Stimulated activated naive CD8-positive, alpha-beta T cell treated with anti-CD3 and anti-CD28 coated beads, Interleukin-15, amount 100 ng/mL, for 72 hours (primary cell): Measurements from ENCODE around the gene PSENEN.
A peak's percentile ranks its signal among the peaks of the same experiment; 100 is the strongest.

Experiments
- ATAC-seq: fragments of 150-1000 bp; cut with Tn5 transposase; 2 replicates; pipeline ENCODE4 v1.10.0; 2021; ENCODE audit warnings: mild to moderate bottlenecking, moderate library complexity
- DNase-seq, 2 donors: peaks; one replicate each; pipeline ENCODE4 v3.0.0; 2021 to 2022
- H3K27ac Mint-ChIP-seq, 2 donors: one replicate each; pipeline ENCODE4 v1.8.0; 2022; ENCODE audit warnings: mild to moderate bottlenecking in 2 of 2, mixed read lengths in 2 of 2, moderate library complexity in 2 of 2
- H3K27me3 Mint-ChIP-seq: one replicate; pipeline ENCODE4 v1.8.0; 2022; ENCODE audit warnings: mixed read lengths
- H3K4me1 Mint-ChIP-seq: one replicate; pipeline ENCODE4 v1.8.0; 2022; ENCODE audit warnings: mild to moderate bottlenecking, mixed read lengths
- H3K4me3 Mint-ChIP-seq, 2 donors: one replicate each; pipeline ENCODE4 v1.8.0; 2022; ENCODE audit warnings: mild to moderate bottlenecking in 2 of 2, mixed read lengths in 2 of 2, moderate library complexity in 1 of 2
- H3K9me3 Mint-ChIP-seq, 2 donors: one replicate each; pipeline ENCODE4 v1.8.0; 2022; ENCODE audit warnings: mixed read lengths in 2 of 2

The PSENEN gene

DNA sequence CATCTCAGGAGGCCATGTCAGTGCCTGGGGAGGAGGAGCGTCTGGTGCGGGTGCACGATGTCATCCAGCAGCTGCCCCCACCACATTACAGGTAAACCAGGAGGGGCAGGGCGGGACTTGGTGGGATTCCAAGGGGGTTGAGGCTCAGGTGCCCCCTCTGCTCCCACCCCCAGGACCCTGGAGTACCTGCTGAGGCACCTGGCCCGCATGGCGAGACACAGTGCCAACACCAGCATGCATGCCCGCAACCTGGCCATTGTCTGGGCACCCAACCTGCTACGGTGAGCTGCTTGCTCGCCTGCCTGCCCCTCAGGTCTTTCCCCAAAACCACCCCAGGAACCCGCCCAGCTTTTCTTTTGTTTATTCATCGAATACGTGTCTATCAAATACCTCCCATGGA, 37.1 kb downstream of the PSENEN start:
- H3K4me3 Mint-ChIP-seq: no peak overlapping the region
- no peaks in the 10 kb centered on the region for H3K9me3 Mint-ChIP-seq
- H3K27me3 Mint-ChIP-seq: no peaks in the 10 kb centered on the region
- DNase-seq (no peak), ATAC-seq (no peak)
- peak overlapping the region in 1 of 2 donors; percentile 43 for H3K27ac Mint-ChIP-seq
- H3K4me1 Mint-ChIP-seq: no peaks in the 10 kb centered on the region

DNA sequence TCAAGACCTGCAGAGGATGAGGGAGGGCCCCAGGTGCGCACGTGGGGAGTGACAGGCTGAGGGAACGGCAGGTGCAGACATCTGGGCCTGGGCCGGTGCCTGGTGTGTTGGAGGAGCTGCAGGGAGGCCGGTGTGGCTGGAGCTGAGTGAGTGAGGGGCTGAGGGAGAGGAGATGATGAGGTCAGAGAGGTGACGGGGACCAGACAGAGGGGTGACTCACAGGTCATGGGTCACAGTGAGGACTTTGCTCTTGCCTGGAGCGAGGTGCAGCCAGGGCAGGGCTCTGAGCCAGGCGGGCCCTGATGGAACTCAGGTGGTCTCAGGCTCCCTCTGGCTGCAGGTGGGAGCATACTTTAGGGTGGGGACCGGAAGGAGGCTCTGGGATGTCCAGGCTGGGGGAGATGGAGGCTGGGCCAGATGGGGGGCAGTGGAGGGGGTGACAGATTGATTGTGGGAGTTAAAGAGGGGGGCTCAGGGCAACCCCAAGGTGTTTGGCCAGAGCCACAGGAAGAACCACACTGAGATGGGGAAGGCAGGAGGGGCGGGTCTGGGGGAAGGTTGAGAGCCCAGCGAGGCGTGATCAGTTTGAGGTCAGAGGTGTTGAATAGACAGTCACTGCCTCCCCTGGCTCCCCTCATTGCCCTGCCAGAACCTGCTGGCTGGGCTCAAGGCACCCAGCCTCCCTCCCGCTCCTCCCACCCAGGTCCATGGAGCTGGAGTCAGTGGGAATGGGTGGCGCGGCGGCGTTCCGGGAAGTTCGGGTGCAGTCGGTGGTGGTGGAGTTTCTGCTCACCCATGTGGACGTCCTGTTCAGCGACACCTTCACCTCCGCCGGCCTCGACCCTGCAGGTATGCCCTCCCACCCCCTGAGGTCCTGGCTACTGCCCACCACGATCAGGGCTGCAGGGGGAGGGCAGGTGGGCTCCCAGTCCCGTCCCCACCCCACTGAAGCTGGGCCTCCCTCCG, 38.3 kb downstream of the PSENEN start:
- Mint-ChIP-seq H3K9me3 (no peaks in the 10 kb centered on the region), H3K27me3 (no peaks in the 10 kb centered on the region)
- ATAC-seq: peak; percentile 2

GRCh38 chr19:35784503-35785338, 39.3 kb downstream of the PSENEN start:
- H3K27ac Mint-ChIP-seq: no peak overlapping the region
- H3K9me3 Mint-ChIP-seq: no peaks in the 10 kb centered on the region
- H3K4me1 Mint-ChIP-seq: no peaks in the 10 kb centered on the region
- no peaks in the 10 kb centered on the region for H3K27me3 Mint-ChIP-seq
- ATAC-seq (no peak), DNase-seq (no peak)
- H3K4me3 Mint-ChIP-seq: no peak overlapping the region

More for the DNA sequence above, 38.3 kb downstream of the PSENEN start:
- DNase-seq: no peak
- no peak overlapping the region for H3K4me3 Mint-ChIP-seq
- no peak overlapping the region for H3K27ac Mint-ChIP-seq
- no peaks in the 10 kb centered on the region for H3K4me1 Mint-ChIP-seq

- Mint-ChIP-seq H3K27ac (no peak overlapping the region), H3K4me3 (no peak overlapping the region), H3K9me3 (no peaks in the 10 kb centered on the region), H3K27me3 (no peaks in the 10 kb centered on the region), H3K4me1 (no peaks in the 10 kb centered on the region)
- no peak for DNase-seq
- ATAC-seq: no peak
Measured at GRCh38 chr19:35785339-35785627, 39.8 kb downstream of the PSENEN start.

DNA sequence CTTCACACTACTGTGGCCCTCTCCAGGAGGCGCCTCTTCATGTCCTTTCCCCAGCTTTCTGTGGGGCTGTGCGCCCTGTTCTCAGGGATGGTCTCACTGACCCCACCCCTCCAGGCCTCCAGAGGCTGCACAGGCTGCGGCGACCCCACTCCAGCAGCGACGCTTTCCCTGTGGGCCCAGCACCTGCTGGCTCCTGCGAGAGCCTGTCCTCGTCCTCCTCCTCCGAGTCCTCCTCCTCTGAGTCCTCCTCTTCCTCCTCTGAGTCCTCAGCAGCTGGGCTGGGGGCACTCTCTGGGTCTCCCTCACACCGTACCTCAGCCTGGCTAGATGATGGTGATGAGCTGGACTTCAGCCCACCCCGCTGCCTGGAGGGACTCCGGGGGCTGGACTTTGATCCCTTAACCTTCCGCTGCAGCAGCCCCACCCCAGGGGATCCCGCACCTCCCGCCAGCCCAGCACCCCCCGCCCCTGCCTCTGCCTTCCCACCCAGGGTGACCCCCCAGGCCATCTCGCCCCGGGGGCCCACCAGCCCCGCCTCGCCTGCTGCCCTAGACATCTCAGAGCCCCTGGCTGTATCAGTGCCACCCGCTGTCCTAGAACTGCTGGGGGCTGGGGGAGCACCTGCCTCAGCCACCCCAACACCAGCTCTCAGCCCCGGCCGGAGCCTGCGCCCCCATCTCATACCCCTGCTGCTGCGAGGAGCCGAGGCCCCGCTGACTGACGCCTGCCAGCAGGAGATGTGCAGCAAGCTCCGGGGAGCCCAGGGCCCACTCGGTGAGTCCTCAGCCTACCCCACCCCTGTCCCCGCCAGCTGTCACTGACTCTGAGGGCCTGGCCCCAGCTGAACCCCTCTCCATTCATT, 41.1 kb downstream of the PSENEN start:
- Mint-ChIP-seq H3K27me3 (no peaks in the 10 kb centered on the region), H3K9me3 (no peaks in the 10 kb centered on the region), H3K4me3 (no peak overlapping the region), H3K27ac (no peak overlapping the region), H3K4me1 (no peaks in the 10 kb centered on the region)
- DNase-seq: no peak
- peak; percentile 29 for ATAC-seq

- DNase-seq (no peak), ATAC-seq (no peak)
- Mint-ChIP-seq H3K27me3 (no peaks in the 10 kb centered on the region), H3K27ac (no peak overlapping the region), H3K9me3 (no peaks in the 10 kb centered on the region), H3K4me3 (no peak overlapping the region), H3K4me1 (no peaks in the 10 kb centered on the region)
Measured at GRCh38 chr19:35787227-35787799, 41.9 kb downstream of the PSENEN start.

GRCh38 chr19:35788205-35788960, 42.9 kb downstream of the PSENEN start:
- Mint-ChIP-seq H3K4me1 (no peaks in the 10 kb centered on the region), H3K9me3 (no peaks in the 10 kb centered on the region), H3K4me3 (no peak overlapping the region), H3K27ac (no peak overlapping the region), H3K27me3 (no peaks in the 10 kb centered on the region)
- ATAC-seq (no peak), DNase-seq (no peak)

DNA sequence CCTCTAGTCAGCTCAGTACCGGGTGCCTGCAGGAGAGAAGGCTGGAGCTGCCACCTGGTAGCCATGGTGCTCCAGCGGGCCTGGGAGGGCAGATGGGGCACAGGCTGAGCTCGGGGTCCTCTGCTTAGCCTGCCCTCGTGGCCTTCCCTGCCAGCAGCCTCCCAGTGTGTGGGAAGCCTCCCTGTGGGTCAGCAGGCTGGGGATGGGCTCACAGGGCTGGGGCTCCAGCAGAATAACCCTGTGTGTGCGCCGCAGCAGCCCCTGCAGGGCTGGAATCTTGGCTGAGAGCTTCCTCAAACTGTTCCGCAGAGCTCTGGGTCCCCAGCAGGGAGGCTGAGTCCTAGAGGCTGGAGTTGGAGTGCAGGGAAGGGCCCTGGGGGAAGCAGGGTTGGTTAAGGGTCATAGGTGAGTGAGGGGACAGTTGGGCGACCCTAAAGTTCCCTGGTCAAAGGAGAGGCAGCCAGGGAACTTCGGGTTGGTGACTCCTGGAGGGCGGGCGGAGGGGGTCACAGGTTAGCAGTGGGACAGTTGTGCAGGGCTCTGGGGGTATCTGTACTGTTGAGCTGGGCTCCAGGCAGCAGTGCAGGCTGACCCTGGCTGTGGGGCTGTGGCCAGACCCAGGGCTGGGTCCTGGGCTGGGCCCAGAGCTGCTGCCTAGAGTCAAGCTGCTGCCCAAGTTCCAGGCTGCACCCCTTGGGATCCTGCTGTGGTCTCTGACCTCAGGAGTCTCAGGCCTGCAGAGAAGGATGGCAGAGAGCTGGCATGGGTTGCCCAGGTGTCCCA, 43.9 kb downstream of the PSENEN start:
- peak overlapping the region in 1 of 2 donors; percentile 85 for H3K27ac Mint-ChIP-seq
- no peaks in the 10 kb centered on the region for H3K9me3 Mint-ChIP-seq
- DNase-seq (no peak), ATAC-seq (no peak)
- H3K27me3 Mint-ChIP-seq: peaks cover 8% of the 10 kb centered on the region
- no peak overlapping the region for H3K4me3 Mint-ChIP-seq
- H3K4me1 Mint-ChIP-seq: no peaks in the 10 kb centered on the region

DNA sequence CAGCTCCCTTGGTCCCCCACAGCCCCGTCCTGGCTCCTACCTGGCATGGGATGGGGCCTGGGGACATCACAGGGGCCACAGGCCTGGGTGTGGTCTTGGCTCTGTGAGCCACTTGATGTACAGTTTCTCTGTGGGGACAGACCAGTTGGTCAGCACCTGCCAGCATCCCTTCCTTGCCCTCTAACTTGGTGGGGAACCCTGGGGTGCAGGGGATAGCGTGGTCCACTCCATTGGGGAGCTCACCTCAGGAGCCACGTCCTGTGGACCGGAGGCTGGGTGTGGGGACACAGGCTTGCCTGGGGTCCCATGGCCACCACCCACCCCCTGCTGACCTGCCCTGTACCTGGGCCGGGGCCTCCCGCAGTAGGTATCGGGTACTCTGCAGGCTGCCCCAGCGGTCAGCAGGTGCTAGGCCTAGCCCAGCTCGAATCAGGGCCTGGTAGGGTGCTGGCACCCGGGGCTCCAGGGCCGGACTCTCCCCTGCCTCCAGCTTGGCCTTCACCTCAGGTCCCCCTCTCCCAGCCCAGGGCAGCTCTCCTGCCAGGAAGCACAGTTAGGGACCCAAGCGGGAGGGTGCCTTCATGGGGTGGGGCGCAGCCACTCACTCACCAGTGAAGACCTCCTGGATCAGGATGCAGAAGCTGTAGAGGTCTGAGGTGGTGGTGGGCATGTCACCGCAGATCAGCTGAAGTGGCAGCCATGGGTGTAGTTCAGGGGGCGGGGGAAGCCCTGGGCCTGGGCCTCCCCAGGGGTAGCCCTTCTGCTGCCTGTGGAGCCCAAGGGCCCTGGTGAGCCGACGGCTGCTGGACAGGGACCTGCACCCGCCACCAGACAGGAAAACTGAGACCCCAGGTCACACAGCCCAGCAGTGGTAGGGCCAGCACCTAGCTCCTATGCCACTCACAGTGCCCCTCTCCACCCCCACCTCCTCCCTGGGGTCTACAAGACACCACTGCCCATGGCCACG, 44.8 kb downstream of the PSENEN start:
- DNase-seq (no peak), ATAC-seq (peak; percentile 5)
- peak overlapping the region in 1 of 2 donors; percentile 27 for H3K27ac Mint-ChIP-seq
- peaks cover 8% of the 10 kb centered on the region for H3K27me3 Mint-ChIP-seq
- H3K4me1 Mint-ChIP-seq: no peaks in the 10 kb centered on the region
- H3K4me3 Mint-ChIP-seq: no peak overlapping the region
- no peaks in the 10 kb centered on the region for H3K9me3 Mint-ChIP-seq

DNA sequence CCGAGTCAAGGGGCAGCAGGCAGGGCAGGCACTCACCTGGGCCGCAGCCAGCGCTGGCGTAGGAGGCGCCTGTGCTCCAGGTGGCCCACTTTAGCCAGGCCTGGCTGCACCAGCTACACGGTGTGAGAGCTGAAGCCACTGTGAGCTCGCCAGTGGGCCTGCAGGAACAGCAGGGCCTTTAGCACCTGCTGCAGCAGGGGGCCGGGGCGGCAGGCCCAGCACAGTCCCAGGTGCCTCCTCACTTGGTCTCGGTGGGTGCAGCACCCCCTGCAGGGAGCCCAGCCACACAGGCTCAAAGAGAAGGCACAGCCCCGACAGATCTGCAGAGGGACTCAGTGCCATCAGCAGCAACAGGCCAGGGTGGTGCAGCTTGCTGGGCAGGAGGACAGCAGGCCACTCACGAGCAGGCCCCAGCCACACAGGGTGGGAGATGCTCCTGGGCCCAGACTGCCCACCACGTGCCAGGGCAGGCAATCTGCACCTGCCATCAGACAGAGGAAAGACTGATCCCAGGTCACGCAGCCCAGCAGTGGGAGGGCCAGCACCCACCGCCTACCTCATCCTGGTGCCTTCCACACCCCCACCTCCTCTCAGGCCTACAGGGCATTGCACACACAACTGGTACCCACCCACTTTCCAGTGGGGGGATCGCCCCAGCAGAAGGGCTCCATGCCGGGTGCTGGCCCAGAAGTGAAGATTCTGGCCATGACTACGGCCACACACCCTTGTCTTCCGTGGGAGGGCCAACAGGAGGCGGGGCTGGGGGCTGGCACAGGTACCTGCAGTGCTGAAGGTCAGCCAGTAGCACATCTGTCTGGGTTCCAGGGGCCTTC, 45.7 kb downstream of the PSENEN start:
- no peak overlapping the region for H3K4me3 Mint-ChIP-seq
- H3K27ac Mint-ChIP-seq: peak overlapping the region in 1 of 2 donors; percentile 34
- DNase-seq (no peak), ATAC-seq (peak; percentile 54)
- H3K4me1 Mint-ChIP-seq: no peaks in the 10 kb centered on the region
- no peaks in the 10 kb centered on the region for H3K9me3 Mint-ChIP-seq
- peaks cover 14% of the 10 kb centered on the region for H3K27me3 Mint-ChIP-seq

DNA sequence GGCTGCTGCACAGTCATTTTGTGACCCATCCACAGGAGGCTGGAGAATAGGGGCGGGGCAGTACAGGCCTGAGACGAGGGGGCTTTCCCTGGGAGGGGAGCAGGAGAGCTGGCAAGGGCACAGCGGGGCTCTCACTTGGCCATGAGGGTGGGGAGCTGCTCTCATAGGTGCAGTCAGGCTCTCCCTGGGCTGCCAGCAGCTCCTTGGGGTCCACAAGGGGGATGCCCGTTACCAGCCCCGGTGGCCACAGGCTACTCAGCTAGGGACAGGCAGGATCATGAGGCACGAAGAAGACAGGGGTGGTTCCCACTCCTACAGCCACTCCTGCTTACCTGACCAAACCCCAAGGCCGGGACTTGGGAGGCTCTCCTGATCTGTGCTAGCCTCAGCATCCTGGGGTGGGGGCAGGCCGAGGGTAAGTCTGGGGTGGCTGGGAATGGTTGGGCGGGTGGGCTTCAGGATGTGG, 46.4 kb downstream of the PSENEN start:
- Mint-ChIP-seq H3K27ac (no peak overlapping the region), H3K4me3 (no peak overlapping the region), H3K9me3 (no peaks in the 10 kb centered on the region), H3K27me3 (peaks cover 20% of the 10 kb centered on the region), H3K4me1 (peaks cover 4% of the 10 kb centered on the region)
- no peak for ATAC-seq
- no peak for DNase-seq

- Mint-ChIP-seq H3K27ac (no peak overlapping the region), H3K4me3 (no peak overlapping the region), H3K4me1 (peaks cover 8% of the 10 kb centered on the region), H3K9me3 (no peaks in the 10 kb centered on the region), H3K27me3 (peaks cover 25% of the 10 kb centered on the region)
- ATAC-seq (no peak), DNase-seq (no peak)
Measured at GRCh38 chr19:35792312-35792711, 46.9 kb downstream of the PSENEN start.
